G401.6 (cell line): Measurements from ENCODE around the gene RASL10B.

Experiments
- FAIRE-seq: peaks from 2 replicates; lab custom pipeline; 2012; peaks lifted over from hg19 to GRCh38; lab: Jason Lieb, UNC

The RASL10B gene

DNA sequence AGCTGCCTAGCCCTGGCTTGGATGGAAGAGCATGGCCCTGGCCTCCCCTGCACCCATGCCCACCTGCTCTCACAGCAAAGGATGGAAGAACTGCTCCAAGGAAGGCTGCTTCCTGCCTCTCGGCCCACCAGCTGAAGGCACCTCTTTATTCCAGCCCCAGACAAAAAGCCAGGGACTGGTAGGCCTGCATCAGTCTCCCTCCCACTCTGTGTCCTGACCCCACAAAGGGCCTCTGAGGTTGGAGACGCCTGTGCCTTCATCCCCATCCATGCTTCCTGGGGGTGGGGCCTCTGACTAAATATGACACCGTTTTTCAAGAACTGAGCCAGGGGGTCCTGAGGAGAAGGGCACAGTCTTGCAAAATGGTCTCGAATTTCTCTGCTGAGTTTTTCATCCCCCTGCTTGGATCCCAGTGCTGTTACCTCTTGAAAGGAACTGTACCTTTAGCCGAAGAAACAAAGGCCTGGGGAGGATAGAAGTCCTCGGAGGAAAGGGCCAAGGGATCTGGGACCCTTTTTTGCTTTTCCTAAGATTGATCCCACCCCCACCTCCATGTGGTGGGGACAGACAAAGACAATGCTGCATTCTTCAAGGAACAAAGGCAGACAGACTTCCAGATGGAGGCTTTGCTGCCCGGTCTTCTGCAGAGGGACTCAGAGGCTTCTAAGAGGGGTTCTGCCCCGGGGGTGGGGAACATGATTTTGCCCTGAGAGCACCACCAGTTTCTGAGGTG is 34.5 kb downstream of the RASL10B start:
- FAIRE-seq, result no peak

DNA sequence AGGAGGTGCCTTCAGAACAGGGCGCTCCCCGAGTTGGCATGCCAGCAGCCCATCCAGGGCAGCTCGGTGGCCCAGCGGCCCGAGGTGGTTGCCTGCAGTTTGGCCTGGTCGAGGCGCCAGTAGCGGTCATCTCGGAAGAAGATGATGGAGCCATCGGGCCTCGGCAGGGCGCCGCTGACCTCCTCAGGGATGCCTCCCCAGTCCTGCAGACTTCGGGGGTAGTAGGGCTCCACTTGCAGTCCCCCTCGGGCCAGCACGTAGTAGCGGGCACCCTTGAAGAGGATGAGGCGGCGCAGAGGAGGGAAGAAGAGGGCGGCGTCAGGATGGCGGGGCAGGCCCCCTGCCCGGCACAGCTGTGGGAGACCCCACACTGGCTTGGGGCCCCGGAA is 35.0 kb downstream of the RASL10B start:
- FAIRE-seq, result no peak

DNA sequence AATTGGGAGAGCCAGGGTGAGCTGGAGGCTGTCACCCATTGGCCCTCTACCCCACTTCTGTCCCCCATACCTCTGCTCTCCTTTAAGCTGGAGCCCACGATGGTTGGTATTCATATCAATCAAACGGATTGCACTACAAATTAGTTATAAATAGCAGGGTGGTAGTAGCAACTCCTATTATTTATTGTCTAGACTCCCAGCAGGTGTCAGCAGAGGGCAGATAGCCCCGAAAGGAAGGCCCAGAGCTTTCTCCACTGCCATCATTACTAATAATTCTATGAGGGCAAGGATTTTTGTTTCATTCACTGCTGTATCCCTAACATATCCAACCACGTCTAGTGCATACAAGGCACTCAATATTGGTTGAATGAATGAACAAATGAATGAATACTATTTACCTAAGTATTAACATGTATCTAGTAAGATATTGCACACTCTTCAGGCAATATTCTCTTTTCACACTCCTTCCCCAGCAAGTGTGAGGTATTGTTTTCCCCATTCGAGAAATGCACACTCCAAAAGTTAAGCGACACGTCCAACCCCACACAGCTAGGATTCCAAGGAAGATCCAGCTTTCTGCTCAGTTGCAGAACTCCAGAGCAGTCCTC is 35.6 kb downstream of the RASL10B start:
- FAIRE-seq, result no peak

DNA sequence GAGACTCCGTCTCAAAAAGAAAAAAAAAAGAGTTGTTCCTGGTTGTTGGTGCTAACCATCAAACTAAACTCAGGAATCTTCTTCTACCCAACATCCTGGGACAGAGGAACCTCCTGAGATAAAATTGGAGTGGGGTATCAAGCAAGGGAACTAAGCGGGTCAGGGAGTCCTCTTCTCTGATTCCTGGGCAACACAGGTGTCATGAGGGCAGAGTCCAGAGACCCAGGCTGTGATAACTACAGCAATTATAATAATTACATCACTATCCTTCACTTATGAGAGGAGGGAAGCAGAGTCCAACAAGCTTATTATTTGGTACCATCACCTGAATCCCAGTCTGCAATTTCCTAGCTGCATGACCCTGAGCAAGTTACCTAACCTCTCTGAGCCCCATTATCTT is 37.4 kb downstream of the RASL10B start:
- FAIRE-seq, result no peak

DNA sequence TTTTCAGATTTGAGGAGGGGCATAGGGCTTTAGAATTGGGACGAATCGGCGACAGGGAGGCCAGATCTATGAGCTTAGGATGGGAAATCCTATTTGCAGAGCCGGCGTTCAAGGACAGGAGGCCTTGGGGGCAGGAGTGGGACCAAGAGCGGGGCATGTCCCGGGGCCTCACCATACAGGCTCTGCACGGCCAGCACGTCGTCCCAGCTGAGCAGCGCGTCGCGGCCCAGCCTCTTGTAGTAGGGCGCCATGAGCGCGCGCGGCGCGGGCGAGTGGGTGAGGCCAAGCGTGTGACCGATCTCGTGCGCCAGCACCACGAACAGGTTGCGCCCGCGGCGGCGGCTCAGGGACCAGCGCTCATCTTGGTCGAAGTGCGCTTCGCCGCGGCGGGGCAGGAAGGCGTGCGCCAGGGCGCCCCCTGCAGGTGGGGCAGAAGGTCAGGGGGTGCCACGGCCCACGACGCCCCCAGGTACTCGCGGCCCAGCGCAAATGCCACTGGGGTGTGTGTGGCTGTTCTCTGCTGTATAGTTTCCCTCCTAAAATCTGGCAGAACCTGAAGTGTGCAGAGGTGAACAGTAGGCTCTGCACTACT is 38.6 kb downstream of the RASL10B start:
- FAIRE-seq, result no peak

DNA sequence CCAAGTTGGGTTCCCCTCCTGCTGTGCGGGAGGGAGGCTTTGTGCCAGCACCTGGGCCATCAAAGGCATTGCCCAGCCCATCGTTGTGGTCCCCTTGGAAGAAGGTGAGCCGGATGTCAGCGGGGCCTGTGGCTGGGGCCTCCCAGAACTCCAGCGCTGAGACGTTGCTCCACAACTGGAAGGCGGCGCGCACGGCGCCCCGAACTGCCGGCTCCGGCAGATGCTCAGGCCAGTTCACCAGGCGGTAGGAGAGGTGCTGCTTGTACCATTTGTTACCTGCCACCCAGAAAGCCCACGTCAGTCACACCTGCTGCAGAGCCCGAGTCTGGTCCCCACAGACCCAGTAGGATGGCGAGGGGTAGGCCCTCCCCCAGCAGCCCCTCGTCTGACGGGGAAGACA is 41.7 kb downstream of the RASL10B start:
- no peak for FAIRE-seq

DNA sequence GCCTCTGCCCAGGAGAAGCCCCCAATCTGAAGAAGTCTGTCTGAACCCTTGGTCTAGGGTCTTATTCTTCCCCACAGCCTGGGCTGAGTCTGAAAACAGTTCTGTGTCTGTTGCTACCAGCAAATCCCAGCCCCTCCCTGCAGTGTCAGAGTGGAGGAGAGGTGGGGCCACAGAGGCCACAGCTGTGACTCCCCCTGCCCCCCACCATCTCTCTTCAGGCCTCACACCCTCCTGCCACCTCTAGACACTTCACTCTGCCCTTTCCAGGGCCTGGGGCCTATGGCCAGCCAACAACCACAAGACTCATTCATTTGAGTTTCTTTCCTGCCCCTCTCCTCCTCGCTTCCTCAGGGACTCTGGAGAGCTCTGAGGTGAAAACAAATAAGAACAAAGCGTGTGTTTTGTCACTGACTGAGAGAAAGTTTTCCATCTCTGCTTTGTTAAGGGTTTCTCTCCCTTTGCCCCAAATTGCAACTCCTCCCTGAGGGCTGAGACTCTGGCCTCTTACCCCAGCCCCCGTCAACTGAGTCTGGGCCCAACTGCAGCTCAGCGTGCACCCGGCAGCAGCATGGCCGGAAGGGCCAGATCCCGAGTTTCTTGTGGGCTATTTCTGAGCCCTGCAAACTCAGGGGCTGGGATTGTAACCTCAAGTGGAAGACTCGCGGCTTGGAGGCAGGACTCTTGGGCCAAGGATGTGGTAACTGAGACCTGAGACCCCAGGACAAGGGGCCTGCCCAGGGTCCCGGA is 42.4 kb downstream of the RASL10B start:
- FAIRE-seq, result no peak

DNA sequence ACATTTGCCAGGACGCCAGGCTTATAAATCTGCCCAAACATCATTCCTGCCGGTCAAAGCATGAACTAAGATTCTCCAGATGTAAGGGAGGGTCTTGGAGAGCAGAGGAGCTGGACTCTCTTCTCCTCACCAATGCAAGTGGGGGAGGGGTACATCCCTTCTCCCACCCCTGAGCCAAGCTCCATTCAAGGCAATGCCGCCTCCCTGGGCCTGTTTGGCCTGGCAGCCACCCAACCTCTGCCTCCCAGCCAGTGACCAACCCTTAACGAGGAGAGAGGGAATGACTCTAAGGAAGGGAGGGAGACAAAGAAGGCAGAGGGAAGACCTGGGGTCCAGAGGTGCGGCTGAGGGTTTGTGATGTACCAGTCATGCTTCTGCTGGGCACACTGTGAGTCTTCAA is 43.1 kb downstream of the RASL10B start:
- FAIRE-seq, result no peak

DNA sequence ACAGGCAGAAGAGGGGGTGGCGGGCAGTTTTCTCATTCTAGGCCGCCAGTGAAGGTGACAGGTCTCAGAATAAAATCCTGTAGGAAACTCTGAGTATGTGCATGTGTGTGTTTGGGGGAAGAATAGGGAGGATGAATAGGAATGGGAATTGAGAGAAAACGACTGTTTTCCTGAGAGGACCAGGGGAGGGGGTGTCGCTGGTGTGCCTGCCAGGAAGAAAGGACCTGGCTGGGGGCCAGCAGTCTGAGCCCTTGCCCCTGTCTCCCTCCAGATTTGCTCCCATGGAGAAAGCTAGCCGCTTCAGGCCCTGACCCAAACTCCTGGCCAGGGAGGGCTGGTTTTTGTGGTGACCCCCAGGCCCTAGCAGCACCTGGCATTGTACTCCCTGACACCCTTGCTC is 43.6 kb downstream of the RASL10B start:
- FAIRE-seq, result no peak

DNA sequence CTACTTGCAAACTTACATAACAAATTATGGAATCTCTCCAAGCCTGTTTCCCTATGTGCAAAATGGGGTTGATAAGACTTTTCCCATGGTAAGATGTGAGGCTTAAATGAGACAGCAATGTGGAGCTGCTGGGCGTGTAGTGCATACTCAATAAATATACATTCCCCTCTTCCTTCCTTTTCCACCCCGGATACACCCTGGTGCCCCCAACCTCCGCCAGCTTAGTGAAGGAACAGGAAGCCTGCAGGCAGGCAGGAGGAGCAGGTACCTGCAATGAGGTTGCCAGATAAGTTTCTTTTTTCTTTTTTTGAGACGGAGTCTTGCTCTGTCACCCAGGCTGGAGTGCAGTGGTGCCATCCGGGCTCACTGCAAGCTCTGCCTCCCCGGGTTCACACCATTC is 44.1 kb downstream of the RASL10B start:
- FAIRE-seq, result no peak

DNA sequence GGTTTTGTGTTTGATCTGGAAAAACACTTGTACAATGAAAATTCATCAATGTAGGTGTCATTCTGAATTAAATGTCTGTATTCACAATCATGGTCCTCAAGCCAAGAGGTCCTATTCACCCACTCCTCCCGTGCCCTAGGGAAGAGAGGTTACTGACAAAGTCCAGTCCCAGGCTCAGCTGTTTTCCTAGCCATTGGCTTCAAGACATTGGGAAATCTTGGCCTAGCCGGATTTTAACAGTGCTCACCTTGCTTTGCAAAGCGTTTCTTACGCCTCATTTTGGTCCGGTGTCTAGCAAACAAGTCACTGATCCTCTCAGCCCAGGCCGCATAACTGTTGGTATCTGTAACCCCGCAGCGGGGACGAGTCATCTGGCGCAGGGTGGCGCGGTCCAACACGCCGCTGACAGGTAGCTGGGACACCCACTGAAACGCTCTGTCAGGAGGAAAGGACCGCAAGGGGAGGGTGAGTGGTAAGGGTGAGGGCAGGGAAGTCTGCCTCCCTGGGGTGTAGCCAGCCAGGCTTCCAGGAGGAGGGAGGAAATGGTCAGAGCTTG is 47.3 kb downstream of the RASL10B start:
- no peak for FAIRE-seq

DNA sequence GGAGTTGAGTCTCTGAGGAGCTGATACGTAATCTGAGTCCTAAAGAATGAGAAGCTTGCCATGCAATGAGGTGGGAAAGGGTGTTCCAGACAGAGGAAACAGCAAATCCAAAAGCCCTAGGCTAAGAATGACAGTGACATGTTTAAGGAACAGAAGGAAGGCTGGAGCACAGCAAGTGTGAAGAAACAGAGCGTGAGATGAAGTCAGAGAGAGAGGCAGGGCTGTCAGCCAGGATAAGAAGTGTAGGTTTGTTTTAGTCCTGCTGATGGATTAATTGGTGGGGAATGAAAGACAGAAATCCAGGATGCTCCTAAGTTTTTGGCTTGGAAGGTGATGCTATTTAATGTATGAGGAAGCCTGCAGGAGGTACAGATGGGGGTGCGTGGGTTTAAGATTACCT is 49.5 kb downstream of the RASL10B start:
- FAIRE-seq, result no peak

DNA sequence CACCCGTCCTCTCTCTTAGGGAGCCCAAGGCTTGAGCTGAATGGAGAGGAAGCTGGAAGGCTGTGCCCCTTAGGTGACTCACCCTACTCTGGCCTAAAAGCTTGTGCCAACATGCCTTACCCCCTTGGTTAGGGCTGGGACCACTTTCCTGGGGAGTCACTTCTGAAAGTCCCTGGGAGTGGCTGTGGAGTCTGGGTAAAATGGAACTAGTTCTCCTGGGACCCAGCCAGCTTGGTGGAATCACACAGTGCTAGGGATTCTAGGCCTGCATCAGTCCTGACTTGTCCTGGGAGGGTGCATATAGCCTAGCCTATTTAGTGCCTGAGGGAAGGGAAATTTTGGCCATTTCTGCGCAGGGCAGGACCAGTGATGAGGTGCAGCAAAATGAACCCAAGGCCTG is 53.5 kb downstream of the RASL10B start:
- no peak for FAIRE-seq

DNA sequence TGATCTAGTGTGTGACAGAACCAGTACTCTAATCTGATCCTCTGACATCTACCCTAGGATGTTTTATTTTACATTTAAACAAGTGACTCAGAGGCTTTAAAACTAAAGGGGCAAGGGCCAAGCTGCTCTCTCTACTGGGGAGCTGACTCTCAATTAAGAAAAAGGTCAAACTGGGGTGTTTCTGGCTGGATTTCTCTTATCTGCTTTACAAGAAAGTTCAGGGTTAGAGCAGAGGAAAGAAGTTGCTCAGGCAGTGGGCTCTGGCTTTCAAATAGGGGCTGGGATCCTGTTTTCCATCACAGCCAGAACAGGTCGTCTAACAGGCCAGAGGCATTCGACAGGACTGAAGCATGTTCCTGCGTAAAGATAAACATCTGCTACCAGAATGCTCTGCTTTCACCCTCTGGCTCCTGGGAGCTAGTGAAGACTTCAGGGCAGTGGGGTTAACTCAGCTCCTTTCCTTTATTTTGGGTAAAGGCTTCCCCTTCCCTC is 55.5 kb downstream of the RASL10B start:
- FAIRE-seq, result no peak

DNA sequence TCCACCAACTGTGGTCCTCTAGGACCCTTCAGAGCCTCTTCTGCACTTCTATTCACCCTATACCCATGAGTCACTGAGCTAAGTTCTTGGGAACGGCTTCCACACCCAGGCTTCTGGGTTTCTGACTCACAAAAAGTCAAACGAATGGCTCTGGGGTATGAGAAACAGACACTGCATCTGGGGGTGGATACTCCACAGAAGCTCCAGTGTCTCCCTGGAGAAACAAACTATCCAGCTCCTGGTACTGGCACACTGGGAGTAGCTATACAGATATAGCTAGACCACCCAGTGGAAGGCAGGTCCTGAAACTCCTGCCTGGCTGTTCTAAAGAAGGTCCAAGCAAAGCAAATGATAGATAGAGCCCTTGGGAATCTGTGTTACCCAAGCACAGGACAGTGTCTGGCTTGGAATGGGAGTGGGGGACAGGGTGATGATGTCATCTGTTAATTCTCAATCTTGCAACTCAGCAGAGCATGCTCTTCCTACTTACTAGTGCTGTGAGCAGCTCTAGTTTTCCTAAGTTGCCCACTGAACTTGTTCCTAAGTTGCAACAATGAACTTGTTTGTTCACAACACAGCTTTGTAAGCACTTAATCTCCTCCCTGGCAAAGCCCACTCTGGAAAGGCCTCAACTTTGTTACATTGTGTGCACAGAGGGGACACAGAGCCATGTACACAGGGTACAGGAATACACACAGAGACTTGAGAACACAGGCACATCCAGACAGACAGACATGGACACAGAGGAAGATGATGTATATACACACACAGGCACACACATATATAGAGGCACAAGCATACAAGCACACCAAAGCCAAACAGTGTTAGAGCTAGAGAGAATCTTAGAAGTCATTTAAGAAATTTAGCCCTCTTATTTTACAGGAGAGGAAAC is 57.3 kb downstream of the RASL10B start:
- no peak for FAIRE-seq

DNA sequence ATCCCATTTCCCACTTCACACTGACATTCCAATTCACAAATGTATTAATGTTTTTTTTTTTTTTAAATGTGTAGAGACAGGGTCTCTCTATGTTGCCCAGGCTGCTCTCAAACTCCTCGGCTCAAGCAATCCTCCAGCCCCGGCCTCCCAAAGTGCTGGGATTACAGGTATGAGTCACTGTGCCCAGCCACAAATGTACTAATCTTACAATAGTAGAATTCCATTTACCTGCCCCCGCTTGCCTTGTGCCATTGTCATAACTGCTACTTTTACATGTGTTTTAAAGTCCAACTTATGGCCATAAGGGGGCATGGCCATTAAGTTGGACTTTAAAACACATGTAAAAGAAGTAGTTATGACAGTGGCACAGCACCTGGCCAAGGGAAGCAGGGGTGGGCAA is 59.4 kb downstream of the RASL10B start:
- FAIRE-seq, result no peak

DNA sequence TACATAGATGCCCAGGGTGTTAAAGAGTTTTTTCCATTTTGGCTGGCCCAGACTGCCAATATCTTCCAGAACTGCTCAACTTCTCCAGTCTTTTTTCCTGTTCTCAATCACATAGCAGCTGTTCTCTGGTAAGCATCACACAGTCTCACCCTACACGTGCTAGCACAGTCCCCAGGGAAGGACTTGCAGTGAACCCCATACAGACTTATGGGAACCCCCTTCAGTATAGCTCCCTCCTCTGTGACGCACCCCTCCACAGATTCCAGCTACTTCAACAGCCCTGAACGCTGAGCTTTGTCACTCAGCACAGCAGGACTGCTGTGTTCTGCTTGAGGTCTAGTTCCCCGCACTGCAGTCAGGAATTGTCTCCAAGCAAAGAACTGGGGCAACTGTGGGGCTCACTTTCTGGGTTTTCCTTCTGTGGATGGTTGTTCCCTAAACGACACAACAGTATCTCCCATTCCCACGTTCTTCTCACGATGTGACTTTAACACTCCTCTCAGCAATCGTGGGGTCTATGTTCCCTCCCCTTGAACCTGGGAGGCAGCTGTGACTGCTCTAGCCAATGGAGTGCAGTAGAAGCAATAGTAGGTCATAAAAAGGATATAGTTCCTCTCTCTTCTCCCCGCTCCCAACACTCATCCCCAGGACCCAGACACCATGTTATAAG is 60.4 kb downstream of the RASL10B start:
- FAIRE-seq, result no peak
